A549 (cell line): ENCODE measurements around the gene TMEM117. TPM values are rescaled to one million over a fixed set of nuclear protein-coding genes. Genes with fewer than 3 reads are reported as not detected.

ENCODE experiments used
- ATAC-seq, 2 experiments: fragments of 200-7000 bp in 1 of 2; fragments of >200 bp in 1 of 2; cut with Nextera tagmentation in 1 of 2; cut with Tn5 transposase in 1 of 2; 3 replicates each; pipeline versions ENCODE4 v1.8.0 to v1.9.1; 2018 to 2020; ENCODE audit warnings: mild to moderate bottlenecking in 1 of 2, moderate library complexity in 1 of 2
- CTCF ChIA-PET: fragments of 300-600 bp; sonication (Branson Sonifier 250); formaldehyde crosslinking; extraction: SDS; loops from one replicate; lab custom pipeline; 2021; ENCODE audit warnings: antibody characterized with exemption, inconsistent platforms; lab: Yijun Ruan, JAX
- POLR2A ChIA-PET: fragments of 350-600 bp; formaldehyde crosslinking; extraction: SDS; loops from one replicate; lab custom pipeline; 2021; ENCODE audit warnings: antibody characterized with exemption, inconsistent platforms; lab: Yijun Ruan, JAX
- DNase-seq, 2 experiments: peaks; one replicate each; pipeline versions ENCODE4 v3.0.0 to v3.0.0-alpha.2; 2011 to 2016; ENCODE audit warnings: low read depth in 1 of 2, low spot score in 1 of 2
- FAIRE-seq: peaks from 2 replicates; lab custom pipeline; 2011; peaks lifted over from hg19 to GRCh38; lab: Jason Lieb, UNC
- H3K27ac ChIP-seq, 2 experiments: fragments of >200 bp; sonication (Bioruptor Twin); formaldehyde crosslinking; 3 replicates each; pipeline ENCODE4 v1.5.1; 2016 to 2017
- H3K4me1 ChIP-seq: fragments of >200 bp; sonication (Bioruptor Twin); formaldehyde crosslinking; 3 replicates; pipeline ENCODE4 v1.6.1; 2016
- H3K4me2 ChIP-seq: fragments of >200 bp; sonication (Bioruptor Twin); formaldehyde crosslinking; 3 replicates; pipeline ENCODE4 v1.6.1; 2016
- H3K4me3 ChIP-seq: fragments of >200 bp; sonication (Bioruptor Twin); formaldehyde crosslinking; 3 replicates; pipeline ENCODE4 v1.5.1; 2016
- H3K9me3 ChIP-seq: fragments of >200 bp; sonication (Bioruptor Twin); formaldehyde crosslinking; 3 replicates; pipeline ENCODE4 v1.6.1; 2016
- ATOH8 ChIP-seq: fragments of 250-450 bp; sonication (Bioruptor Pico); IDR thresholded peaks from 2 replicates; pipeline ENCODE4 v1.5.0; 2020; ENCODE audit warnings: low read depth, mild to moderate bottlenecking, moderate library complexity
- BHLHE40 ChIP-seq: IDR thresholded peaks from 2 replicates; pipeline ENCODE4 v1.6.1; 2012; ENCODE audit warnings: low read depth, low read length, inconsistent platforms
- CBX8 ChIP-seq: fragments of 200-600 bp; sonication (generic); IDR thresholded peaks from 2 replicates; pipeline ENCODE4 v1.6.1; 2016
- CEBPB ChIP-seq, 2 experiments: fragments of >200 bp in 1 of 2; sonication (Bioruptor Twin) in 1 of 2; formaldehyde crosslinking in 1 of 2; IDR thresholded peaks; 2 replicates each; pipeline ENCODE4 v1.6.1; 2012 to 2016
- CTCF ChIP-seq: fragments of >200 bp; sonication (Bioruptor Twin); formaldehyde crosslinking; IDR thresholded peaks from 3 replicates; pipeline ENCODE4 v1.5.1; 2016
- EHMT2 ChIP-seq: fragments of 200-600 bp; sonication (generic); IDR thresholded peaks from 2 replicates; pipeline ENCODE4 v1.6.1; 2016; ENCODE audit warnings: antibody characterized with exemption, low read depth, mild to moderate bottlenecking, moderate library complexity
- ELK1 ChIP-seq: fragments of 150-350 bp; IDR thresholded peaks from 2 replicates; pipeline ENCODE4 v1.6.1; 2014; ENCODE audit warnings: low read depth, mild to moderate bottlenecking, low read length
- FOSB ChIP-seq: fragments of 250-450 bp; sonication (Bioruptor Pico); IDR thresholded peaks from 2 replicates; pipeline ENCODE4 v1.5.0; 2020; ENCODE audit warnings: mild to moderate bottlenecking, moderate library complexity
- FOSL2 ChIP-seq, 2 experiments: fragments of 450-650 bp in 1 of 2; fragments of >200 bp in 1 of 2; sonication (Bioruptor Twin) in 1 of 2; formaldehyde crosslinking; IDR thresholded peaks; 2 replicates each; pipeline versions ENCODE4 v1.5.0 to v1.6.1; 2016 to 2020; ENCODE audit warnings: mild to moderate bottlenecking in 1 of 2, moderate library complexity in 1 of 2
- HMGXB4 ChIP-seq: fragments of 250-450 bp; sonication (Bioruptor Pico); IDR thresholded peaks from 2 replicates; pipeline ENCODE4 v1.5.0; 2021; ENCODE audit warnings: mild to moderate bottlenecking, moderate library complexity, borderline replicate concordance
- HOXB5 ChIP-seq: fragments of 250-450 bp; sonication (Bioruptor Pico); IDR thresholded peaks from 2 replicates; pipeline ENCODE4 v1.5.0; 2020; ENCODE audit warnings: mild to moderate bottlenecking, moderate library complexity
- JUN ChIP-seq, 2 experiments: fragments of >200 bp; sonication (Bioruptor Twin); formaldehyde crosslinking; IDR thresholded peaks; 2 replicates in 1 of 2; 3 replicates in 1 of 2; pipeline ENCODE4 v1.6.1; 2016 to 2017
- JUNB ChIP-seq: fragments of >200 bp; sonication (Bioruptor Twin); formaldehyde crosslinking; IDR thresholded peaks from 2 replicates; pipeline ENCODE4 v1.6.1; 2016
- NPAS2 ChIP-seq: fragments of 250-450 bp; sonication (Bioruptor Pico); IDR thresholded peaks from 2 replicates; pipeline ENCODE4 v1.8.0; 2022; ENCODE audit warnings: mild to moderate bottlenecking, moderate library complexity, borderline replicate concordance
- NR3C1 ChIP-seq: fragments of >200 bp; sonication (Bioruptor Twin); formaldehyde crosslinking; IDR thresholded peaks from 3 replicates; pipeline ENCODE4 v1.6.1; 2017
- POLR2AphosphoS2 ChIP-seq: conservative IDR thresholded peaks from 2 replicates; pipeline ENCODE4 v1.6.1; 2012; ENCODE audit warnings: low read length, improper control_type of control experiment, inconsistent platforms
- RCOR1 ChIP-seq: fragments of 150-350 bp; IDR thresholded peaks from 2 replicates; pipeline ENCODE4 v1.6.1; 2014; ENCODE audit warnings: antibody characterized with exemption, low read length, low read depth
- REST ChIP-seq: fragments of 200-600 bp; sonication (generic); IDR thresholded peaks from 2 replicates; pipeline ENCODE4 v1.6.1; 2016; ENCODE audit warnings: antibody characterized with exemption, mild to moderate bottlenecking, moderate library complexity
- SMC3 ChIP-seq: fragments of >200 bp; sonication (Bioruptor Twin); formaldehyde crosslinking; IDR thresholded peaks from 3 replicates; pipeline ENCODE4 v1.6.1; 2018; ENCODE audit warnings: inconsistent platforms
- TFCP2L1 ChIP-seq: fragments of 250-450 bp; sonication (Bioruptor Pico); IDR thresholded peaks from 2 replicates; pipeline ENCODE4 v1.5.0; 2021; ENCODE audit warnings: mild to moderate bottlenecking
- USF2 ChIP-seq: fragments of 450-650 bp; IDR thresholded peaks from 2 replicates; pipeline ENCODE4 v1.6.1; 2014; ENCODE audit warnings: antibody characterized with exemption
- ZFP36 ChIP-seq: fragments of 450-650 bp; IDR thresholded peaks from 2 replicates; pipeline ENCODE4 v1.6.1; 2014; ENCODE audit warnings: borderline replicate concordance; ENCODE audit not compliant: partially characterized antibody
- ZNF302 ChIP-seq: fragments of 250-450 bp; sonication (Bioruptor Pico); IDR thresholded peaks from 2 replicates; pipeline ENCODE4 v1.9.0; 2021; ENCODE audit warnings: inconsistent platforms, mild to moderate bottlenecking, moderate library complexity
- ZSCAN20 ChIP-seq: fragments of 250-450 bp; sonication (Bioruptor Pico); IDR thresholded peaks from 2 replicates; pipeline ENCODE4 v1.8.0; 2022; ENCODE audit warnings: mild to moderate bottlenecking, moderate library complexity
- WGBS: methylation state at CpG from one replicate; pipeline ENCODE4 v1.1.6; 2017; ENCODE audit errors: missing lambda C conversion rate; 5-methylcytosine and 5-hydroxymethylcytosine counted together
- polyA plus RNA-seq, 4 experiments: library from polyadenylated mRNA; depleted of rRNA in 3 of 4; stranded (reverse); fragments of >200 nt; fragmentation: RNase III in 1 of 4; extraction: RNeasy Plus Mini Kit Qiagen cat#74134 plus additional on column Dnase treatment in 1 of 4; gene quantifications; 2 replicates in 3 of 4; 3 replicates in 1 of 4; pipeline ENCODE4 v1.2.3, GENCODE V29; 2011 to 2017

The TMEM117 gene
- polyA plus RNA-seq, 2 of the 4 experiments (the other 2 are of a cell fraction): 2.1 to 4.6 TPM

GRCh38 chr12:44287545-44287944, 451.7 kb downstream of the TMEM117 start:
- H3K4me3 ChIP-seq: no peak overlapping the region
- no peaks in the 10 kb centered on the region for H3K9me3 ChIP-seq
- DNase-seq (no peak), ATAC-seq (no peak), FAIRE-seq (no peak)
- H3K27ac ChIP-seq: no peak overlapping the region
- ChIA-PET CTCF (no interaction called here), POLR2A (no interaction called here)
- no peak overlapping the region for H3K4me2 ChIP-seq
- H3K4me1 ChIP-seq: no peaks in the 10 kb centered on the region
- no peak for TF ChIP-seq NR3C1
- no peak for TF ChIP-seq SMC3

GRCh38 chr12:44294649-44295048, 458.8 kb downstream of the TMEM117 start:
- H3K27ac ChIP-seq: no peak overlapping the region
- ATAC-seq (no peak), DNase-seq (no peak), FAIRE-seq (no peak)
- TF ChIP-seq NPAS2 (no peak), TFCP2L1 (no peak), JUN (IDR thresholded peaks at IDR 0.05) (no peak), ELK1 (no peak), ATOH8 (no peak), ZNF302 (CRISPR knock-in tag) (no peak), FOSL2 (IDR thresholded peaks at IDR 0.05) (no peak), FOSL2 (CRISPR knock-in tag; IDR thresholded peaks at IDR 0.05) (no peak), RCOR1 (no peak), CTCF (no peak), HOXB5 (CRISPR knock-in tag) (no peak), EHMT2 (no peak), BHLHE40 (no peak), ZSCAN20 (no peak)
- 48% methylated on average over 1 of the region's 1 CpG for WGBS
- H3K4me3 ChIP-seq: no peak overlapping the region
- ChIA-PET POLR2A (no interaction called here), CTCF (no interaction called here)
- H3K4me1 ChIP-seq: no peaks in the 10 kb centered on the region
- H3K9me3 ChIP-seq: no peaks in the 10 kb centered on the region
- no peak overlapping the region for H3K4me2 ChIP-seq

GRCh38 chr12:44295958-44296623, 460.2 kb downstream of the TMEM117 start:
- FAIRE-seq: no peak
- no peaks in the 10 kb centered on the region for H3K9me3 ChIP-seq
- no peaks in the 10 kb centered on the region for H3K4me1 ChIP-seq
- POLR2A ChIA-PET: no interaction called here
- H3K27ac ChIP-seq: no peak overlapping the region
- ATAC-seq: no peak
- H3K4me2 ChIP-seq: no peak overlapping the region
- DNase-seq: no peak
- 17% methylated on average over 4 of the region's 4 CpGs for WGBS
- no peak overlapping the region for H3K4me3 ChIP-seq
- CTCF ChIA-PET: no interaction called here
- TF ChIP-seq ZFP36 (no peak), FOSB (CRISPR knock-in tag) (no peak), SMC3 (no peak), USF2 (no peak), REST (no peak), POLR2AphosphoS2 (no peak), CBX8 (no peak), FOSL2 (IDR thresholded peaks at IDR 0.05) (no peak), FOSL2 (CRISPR knock-in tag; IDR thresholded peaks at IDR 0.05) (no peak), HMGXB4 (CRISPR knock-in tag) (no peak), JUNB (no peak), CEBPB (IDR thresholded peaks at IDR 0.05) (no peak), HOXB5 (CRISPR knock-in tag) (no peak)
